ENCODE data around the gene PI4K2A. TPM values are rescaled to one million over a fixed set of nuclear protein-coding genes. Genes with fewer than 3 reads are reported as not detected.
"Not testable (repeated sequence)": the region's sequence is repeated elsewhere in the genome, so short reads cannot be mapped to it uniquely, and the experiment has no call there.

PI4K2A gene
- total RNA-seq, 1 experiment from 2014 or later: 13.4 TPM

- no peak for DNase-seq (ENCODE audit: extremely low read depth, low read depth)
Measured at GRCh38 chr10:97667463-97667862, 27.0 kb downstream of the PI4K2A start.

- no peak for DNase-seq (ENCODE audit: extremely low read depth, low read depth)
Measured at GRCh38 chr10:97669571-97669970, 29.1 kb downstream of the PI4K2A start.

GRCh38 chr10:97673736-97674525, 33.5 kb downstream of the PI4K2A start:
- DNase-seq (ENCODE audit: extremely low read depth, low read depth): no peak

DNA sequence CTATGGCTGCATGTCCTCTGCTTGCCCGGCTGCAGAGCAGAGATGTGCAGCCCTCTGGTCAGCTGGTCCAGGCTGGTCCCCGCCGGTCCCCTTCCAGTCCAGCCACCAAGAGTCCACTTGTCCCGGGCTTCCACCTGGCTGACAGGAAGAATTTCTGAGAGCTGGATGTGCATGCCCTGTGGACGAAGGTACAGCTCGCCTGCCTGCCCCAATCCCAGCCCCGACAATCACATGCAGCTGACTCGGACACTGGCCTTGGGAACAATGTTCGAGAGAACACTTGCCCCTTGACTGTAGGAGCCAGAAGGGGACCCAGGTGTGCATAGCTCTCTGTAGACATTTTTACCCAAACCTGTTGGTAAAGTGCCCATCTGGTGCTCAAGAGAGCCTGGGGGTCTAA, 34.8 kb downstream of the PI4K2A start:
- no peak for DNase-seq (ENCODE audit: extremely low read depth, low read depth)

GRCh38 chr10:97676770-97677581, 36.5 kb downstream of the PI4K2A start:
- DNase-seq (ENCODE audit: extremely low read depth, low read depth): peak; percentile 60

GRCh38 chr10:97679594-97679993, 39.1 kb downstream of the PI4K2A start:
- no peak for DNase-seq (ENCODE audit: extremely low read depth, low read depth)

DNA sequence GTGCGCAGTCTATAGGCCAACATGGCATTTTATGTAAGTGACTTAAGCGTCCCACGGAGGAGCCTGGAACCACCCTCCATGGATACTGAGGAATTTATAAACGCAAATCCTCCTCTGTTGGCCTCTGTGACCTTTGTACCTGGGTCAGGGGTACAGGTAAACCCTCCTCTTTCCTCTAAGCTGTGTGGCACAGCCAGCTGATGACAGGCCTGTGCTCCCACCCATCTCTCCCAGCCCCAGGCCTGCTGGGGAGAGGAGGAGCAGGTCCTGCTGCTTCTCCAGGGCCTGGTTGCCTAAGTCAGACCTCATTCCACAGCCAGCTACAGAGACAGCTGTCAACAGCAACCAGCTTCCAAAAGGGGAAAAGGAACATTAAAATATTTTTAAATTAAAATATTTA, 41.6 kb downstream of the PI4K2A start:
- no peak for DNase-seq (ENCODE audit: extremely low read depth, low read depth)

GRCh38 chr10:97683556-97684367, 43.3 kb downstream of the PI4K2A start:
- DNase-seq (ENCODE audit: extremely low read depth, low read depth): no peak

GRCh38 chr10:97684368-97684713, 43.9 kb downstream of the PI4K2A start:
- not testable (repeated sequence) for DNase-seq (ENCODE audit: extremely low read depth, low read depth)

GRCh38 chr10:97684866-97685394, 44.5 kb downstream of the PI4K2A start:
- no peak for DNase-seq (ENCODE audit: extremely low read depth, low read depth)

GRCh38 chr10:97685395-97685958, 45.0 kb downstream of the PI4K2A start:
- no peak for DNase-seq (ENCODE audit: extremely low read depth, low read depth)

DNA sequence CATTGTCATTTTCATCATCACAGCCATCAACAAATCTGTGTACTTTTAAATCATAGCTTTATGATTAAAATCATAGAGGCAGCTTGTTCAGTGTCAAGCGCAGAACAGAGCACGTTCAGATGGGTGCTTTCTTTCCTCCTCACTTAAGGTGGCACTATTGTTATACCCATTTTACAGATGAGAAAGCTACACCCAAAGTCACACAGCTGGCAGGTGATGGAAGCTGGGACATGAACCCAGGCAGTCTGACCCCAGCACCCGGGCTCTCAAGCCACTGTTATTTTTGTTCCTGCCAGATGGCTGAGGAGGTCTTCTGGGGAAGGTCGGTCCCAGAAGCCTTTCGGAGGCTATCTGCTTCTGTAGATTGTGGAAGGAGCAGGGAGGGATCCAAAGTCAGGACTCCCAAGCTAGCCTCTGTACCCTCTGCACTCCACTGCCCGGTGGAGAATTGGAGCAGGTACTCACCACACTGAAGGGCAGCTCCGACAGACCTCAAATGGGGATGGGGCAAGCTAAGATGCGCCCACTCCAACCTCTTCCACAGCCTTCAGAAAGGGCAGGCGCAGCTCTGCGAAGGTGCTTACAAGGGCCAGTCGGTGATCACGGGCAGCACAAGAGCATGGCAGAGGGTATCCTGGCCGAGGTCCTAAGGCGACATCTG, 46.0 kb downstream of the PI4K2A start:
- no peak for DNase-seq (ENCODE audit: extremely low read depth, low read depth)

GRCh38 chr10:97686962-97687784, 46.7 kb downstream of the PI4K2A start, which contains the start of gene AVPI1:
AVPI1 (minus strand) TSS chr10:97687241; CDS start chr10:97679905, 7,336 bp downstream.
- peak; percentile 97 for DNase-seq (ENCODE audit: extremely low read depth, low read depth)

DNA sequence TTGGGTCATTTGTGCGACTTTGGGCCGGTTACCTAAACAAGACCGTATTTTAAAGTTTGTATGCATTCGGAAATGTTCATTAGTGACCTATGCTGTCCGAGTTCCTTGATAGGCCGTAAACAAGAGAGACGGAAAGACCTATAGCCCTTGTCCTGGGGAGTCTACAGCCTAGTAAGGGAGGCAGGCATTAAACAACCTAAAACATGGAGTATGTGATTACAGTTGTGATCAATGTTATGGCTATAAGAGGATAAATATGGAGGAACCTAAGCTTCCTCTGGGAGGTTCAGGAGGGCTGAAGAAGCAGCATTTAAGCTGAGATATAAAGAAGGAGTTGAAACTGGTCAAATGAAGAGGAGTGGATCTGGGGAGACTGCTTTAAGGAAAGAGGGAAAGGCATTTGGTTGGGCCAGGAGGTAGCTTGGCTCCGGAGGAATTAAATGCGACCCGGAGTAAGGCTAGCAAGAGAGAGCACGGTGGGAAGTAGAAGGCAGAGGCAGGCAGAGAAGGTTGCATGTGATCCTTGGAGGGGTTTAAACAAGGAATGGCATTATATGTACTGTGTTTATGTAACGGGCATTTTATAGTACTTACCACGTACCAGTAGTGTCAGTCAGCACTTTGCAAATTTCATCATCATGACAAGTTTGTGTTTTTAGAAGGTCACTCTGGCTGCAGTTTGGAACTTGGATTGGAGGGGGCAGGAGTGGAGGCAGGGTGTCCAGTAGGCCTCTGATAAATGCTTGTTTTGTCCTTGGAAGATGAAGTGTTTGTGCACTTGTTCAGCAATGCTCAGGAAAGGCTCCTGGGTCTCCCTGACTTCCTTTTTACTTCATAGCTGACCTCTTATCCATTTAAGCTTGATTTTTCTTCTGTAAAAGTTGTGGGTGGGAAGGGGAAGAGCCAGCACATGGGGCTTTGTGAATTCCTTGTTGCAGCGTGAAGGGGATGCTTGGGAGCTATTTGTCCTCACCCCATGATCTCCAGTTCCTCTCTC, 47.6 kb downstream of the PI4K2A start:
- peak; percentile 95 for DNase-seq (ENCODE audit: extremely low read depth, low read depth)

- DNase-seq (ENCODE audit: extremely low read depth, low read depth): peak; percentile 95
Measured at GRCh38 chr10:97689559-97690020, 49.1 kb downstream of the PI4K2A start.

GRCh38 chr10:97690133-97690532, 49.7 kb downstream of the PI4K2A start:
- no peak for DNase-seq (ENCODE audit: extremely low read depth, low read depth)

GRCh38 chr10:97698072-97698655, 57.7 kb downstream of the PI4K2A start:
- not testable (repeated sequence) for DNase-seq (ENCODE audit: extremely low read depth, low read depth)
